Keratinocyte (primary cell): ENCODE measurements around the gene TMEM45A. TPM values are rescaled to one million over a fixed set of nuclear protein-coding genes. Genes with fewer than 3 reads are reported as not detected.
"Not testable (repeated sequence)": the region's sequence is repeated elsewhere in the genome, so short reads cannot be mapped to it uniquely, and the experiment has no call there.

Experiments used
- DNase-seq: peaks from one replicate; pipeline ENCODE4 v3.0.0-alpha.2; 2011; ENCODE audit warnings: low read depth, missing footprints, low spot score
- FAIRE-seq: peaks from 2 replicates; lab custom pipeline; 2011; peaks lifted over from hg19 to GRCh38; lab: Jason Lieb, UNC
- H2AFZ ChIP-seq: 2 replicates; pipeline ENCODE4 v1.6.0; 2012; ENCODE audit warnings: low read length, control low read depth, inconsistent platforms; ENCODE audit not compliant: control insufficient read depth
- H3K27ac ChIP-seq: 2 replicates; pipeline ENCODE4 v1.5.1; 2011; ENCODE audit warnings: low read length; ENCODE audit not compliant: control insufficient read depth, insufficient read depth
- H3K27me3 ChIP-seq: 3 replicates; pipeline ENCODE4 v1.6.0; 2011; ENCODE audit warnings: low read length; ENCODE audit not compliant: control insufficient read depth, insufficient read depth; ENCODE audit errors: extremely low read depth
- H3K36me3 ChIP-seq, 2 experiments: 2 replicates in 1 of 2; 3 replicates in 1 of 2; pipeline ENCODE4 v1.5.1; 2011; ENCODE audit warnings: low read length in 2 of 2, mild to moderate bottlenecking in 1 of 2; ENCODE audit not compliant: control insufficient read depth in 2 of 2, insufficient read depth in 2 of 2; ENCODE audit errors: extremely low read depth in 1 of 2
- H3K4me1 ChIP-seq: 3 replicates; pipeline ENCODE4 v1.5.1; 2011; ENCODE audit warnings: low read length; ENCODE audit not compliant: control insufficient read depth, insufficient read depth; ENCODE audit errors: extremely low read depth
- H3K4me2 ChIP-seq: 3 replicates; pipeline ENCODE4 v1.6.0; 2011; ENCODE audit warnings: low read depth, low read length; ENCODE audit not compliant: control insufficient read depth, insufficient read depth; ENCODE audit errors: extremely low read depth
- H3K4me3 ChIP-seq, 3 experiments: fragments of 200-600 bp in 1 of 3; sonication (generic) in 1 of 3; 2 replicates in 2 of 3; 3 replicates in 1 of 3; pipeline ENCODE4 v1.5.1; 2011 to 2016; ENCODE audit warnings: low read length in 3 of 3, mild to moderate bottlenecking in 3 of 3, control low read depth in 2 of 3, inconsistent platforms in 1 of 3, low read depth in 1 of 3, mixed read lengths in 1 of 3, mixed run types in 1 of 3, moderate library complexity in 1 of 3; ENCODE audit not compliant: control insufficient read depth in 2 of 3, insufficient read depth in 2 of 3; ENCODE audit errors: extremely low read depth in 1 of 3
- H3K79me2 ChIP-seq: 2 replicates; pipeline ENCODE4 v1.6.0; 2012; ENCODE audit warnings: low read length; ENCODE audit not compliant: control insufficient read depth, insufficient read depth
- H3K9ac ChIP-seq: 3 replicates; pipeline ENCODE4 v1.6.0; 2011; ENCODE audit warnings: low read length; ENCODE audit not compliant: control insufficient read depth, insufficient read depth; ENCODE audit errors: extremely low read depth
- H3K9me1 ChIP-seq: 3 replicates; pipeline ENCODE4 v1.6.0; 2011; ENCODE audit warnings: low read length; ENCODE audit not compliant: control insufficient read depth, insufficient read depth; ENCODE audit errors: extremely low read depth
- H3K9me3 ChIP-seq: 2 replicates; pipeline ENCODE4 v1.5.1; 2012; ENCODE audit warnings: low read depth, low read length; ENCODE audit not compliant: control insufficient read depth
- H4K20me1 ChIP-seq: 3 replicates; pipeline ENCODE4 v1.6.0; 2011; ENCODE audit warnings: low read length; ENCODE audit not compliant: control insufficient read depth, insufficient read depth; ENCODE audit errors: extremely low read depth
- CTCF ChIP-seq, 3 experiments: IDR thresholded peaks in 1 of 3; conservative IDR thresholded peaks in 1 of 3; optimal IDR thresholded peaks in 1 of 3; 2 replicates in 2 of 3; 3 replicates in 1 of 3; pipeline versions ENCODE3 to v1.5.1; 2011; ENCODE audit warnings: low read length in 3 of 3, mild to moderate bottlenecking in 3 of 3, moderate library complexity in 2 of 3, control low read depth in 1 of 3, inconsistent platforms in 1 of 3; ENCODE audit not compliant: insufficient read depth in 2 of 3; ENCODE audit errors: extremely low read depth in 1 of 3
- EZH2 ChIP-seq: IDR thresholded peaks from one replicate; pipeline ENCODE4 v1.6.1; 2012; ENCODE audit warnings: inconsistent platforms, mild to moderate bottlenecking, low read length, moderate library complexity
- dilution Hi-C: fragments of 300-500 bp; cut with MboI; formaldehyde crosslinking; loops from one replicate; pipeline ENCODE4 v1.7.0; 2020; ENCODE audit warnings: low sequenced_read_pairs; ENCODE audit not compliant: extremely low pct_ligation_motif_present
- polyA plus RNA-seq, 5 experiments: library from polyadenylated mRNA; depleted of rRNA in 3 of 5; stranded (reverse) in 3 of 5; stranded (forward) in 1 of 5; unstranded in 1 of 5; fragments of >200 nt; gene quantifications; 1 replicate in 1 of 5; 2 replicates in 3 of 5; 3 replicates in 1 of 5; pipeline versions ENCODE4 v1.2.1 to v1.2.3, GENCODE V29; 2011 to 2012; ENCODE audit warnings: missing spikeins in 2 of 5, low read depth in 1 of 5, low replicate concordance in 1 of 5

The TMEM45A gene
- polyA plus RNA-seq, 1 donor (not counting 4 experiments of a cell fraction or from before 2014, with no cell fraction given) = 57.2 TPM

GRCh38 chr3:100503448-100503847 lies 11.0 kb downstream of the TMEM45A start:
- TF ChIP-seq CTCF (optimal IDR thresholded peaks at IDR 0.05 in 1 of 3, IDR thresholded peaks at IDR 0.05 in 1 of 3, conservative IDR thresholded peaks at IDR 0.05 in 1 of 3; ENCODE audit: extremely low read depth in 1 of 3, insufficient read depth in 2 of 3, low read length in 3 of 3) (no peak), EZH2 (no peak)
- H3K9me3 ChIP-seq = no peaks in the 10 kb centered on the region
- H3K27ac ChIP-seq = no peak overlapping the region
- H3K27me3 ChIP-seq = no peaks in the 10 kb centered on the region
- no peak overlapping the region for H3K4me2 ChIP-seq
- H3K4me3 ChIP-seq = no peak overlapping the region
- H2AFZ ChIP-seq = no peak overlapping the region
- H3K79me2 ChIP-seq = no peaks in the 10 kb centered on the region
- H3K9me1 ChIP-seq = no peaks in the 10 kb centered on the region
- H3K9ac ChIP-seq = no peak overlapping the region
- H4K20me1 ChIP-seq = no peaks in the 10 kb centered on the region
- no peaks in the 10 kb centered on the region for H3K36me3 ChIP-seq
- no peak for FAIRE-seq
- H3K4me1 ChIP-seq = no peaks in the 10 kb centered on the region
- no peak for DNase-seq
- dilution Hi-C loops = no loop called here

GRCh38 chr3:100506355-100506754 lies 13.9 kb downstream of the TMEM45A start:
- Histone ChIP-seq H4K20me1 (no peaks in the 10 kb centered on the region), H3K4me2 (no peak overlapping the region), H3K4me3 (no peak overlapping the region), H3K79me2 (no peaks in the 10 kb centered on the region), H2AFZ (no peak overlapping the region), H3K4me1 (no peaks in the 10 kb centered on the region), H3K27ac (no peak overlapping the region), H3K9me1 (no peaks in the 10 kb centered on the region), H3K27me3 (no peaks in the 10 kb centered on the region), H3K9me3 (no peaks in the 10 kb centered on the region), H3K9ac (no peak overlapping the region), H3K36me3 (no peaks in the 10 kb centered on the region)
- TF ChIP-seq EZH2 = no peak
- TF ChIP-seq CTCF (optimal IDR thresholded peaks at IDR 0.05 in 1 of 3, IDR thresholded peaks at IDR 0.05 in 1 of 3, conservative IDR thresholded peaks at IDR 0.05 in 1 of 3; ENCODE audit: extremely low read depth in 1 of 3, insufficient read depth in 2 of 3, low read length in 3 of 3) = no peak
- dilution Hi-C loops = no loop called here
- DNase-seq = no peak
- no peak for FAIRE-seq

GRCh38 chr3:100509818-100510217 lies 17.4 kb downstream of the TMEM45A start:
- dilution Hi-C loops, H3K79me2 ChIP-seq, H4K20me1 ChIP-seq, FAIRE-seq, H3K27ac ChIP-seq, H2AFZ ChIP-seq, H3K4me3 ChIP-seq, H3K4me2 ChIP-seq, H3K9ac ChIP-seq, H3K4me1 ChIP-seq, DNase-seq, H3K27me3 ChIP-seq, H3K9me1 ChIP-seq, H3K36me3 ChIP-seq, H3K9me3 ChIP-seq: not testable (repeated sequence)
